Chondrocyte (in vitro differentiated cells): ENCODE results near the gene PARP4. TPM values are rescaled to one million over a fixed set of nuclear protein-coding genes. Genes with fewer than 3 reads are reported as not detected.
"Not testable (repeated sequence)": the region's sequence is repeated elsewhere in the genome, so short reads cannot be mapped to it uniquely, and the experiment has no call there.

Experiments used
- DNase-seq: peaks from one replicate; pipeline ENCODE4 v3.0.0; 2021; ENCODE audit warnings: mixed read lengths, low spot score
- H3K27ac Mint-ChIP-seq: one replicate; pipeline ENCODE4 v1.8.0; 2021; ENCODE audit warnings: mild to moderate bottlenecking, moderate library complexity, mixed read lengths; ENCODE audit not compliant: unreplicated experiment
- H3K27me3 Mint-ChIP-seq: 2 replicates; pipeline ENCODE4 v1.8.0; 2021; ENCODE audit warnings: low read depth, mixed read lengths
- H3K36me3 Mint-ChIP-seq: 2 replicates; pipeline ENCODE4 v1.8.0; 2021; ENCODE audit warnings: low read depth, mixed read lengths
- H3K4me1 Mint-ChIP-seq: 2 replicates; pipeline ENCODE4 v1.8.0; 2021; ENCODE audit warnings: low read depth, mild to moderate bottlenecking, mixed read lengths
- H3K4me3 Mint-ChIP-seq: one replicate; pipeline ENCODE4 v1.8.0; 2021; ENCODE audit warnings: mild to moderate bottlenecking, moderate library complexity, mixed read lengths; ENCODE audit not compliant: unreplicated experiment
- H3K9me3 Mint-ChIP-seq: 2 replicates; pipeline ENCODE4 v1.8.0; 2021; ENCODE audit warnings: low read depth, mixed read lengths
- CTCF ChIP-seq: fragments of 200-600 bp; sonication (generic); IDR thresholded peaks from 2 replicates; pipeline ENCODE4 v1.5.0; 2021; ENCODE audit warnings: antibody characterized with exemption, mild to moderate bottlenecking, moderate library complexity
- total RNA-seq: library from RNA; stranded (reverse); gene quantifications from 3 replicates; pipeline ENCODE4 v1.2.1, GENCODE V29; 2021

Gene PARP4
- total RNA-seq, 1 donor from 2014 or later: 35.8 TPM

GRCh38 chr13:24392972-24393371 lies 119.6 kb downstream of the PARP4 start:
- H3K9me3 Mint-ChIP-seq: peaks cover 13% of the 10 kb centered on the region
- no peaks in the 10 kb centered on the region for H3K36me3 Mint-ChIP-seq
- no peak for TF ChIP-seq CTCF
- no peak overlapping the region for H3K27ac Mint-ChIP-seq
- no peaks in the 10 kb centered on the region for H3K4me1 Mint-ChIP-seq
- H3K4me3 Mint-ChIP-seq: no peak overlapping the region
- no peak for DNase-seq
- H3K27me3 Mint-ChIP-seq: peaks cover 3% of the 10 kb centered on the region

- DNase-seq, H3K4me1 Mint-ChIP-seq, H3K36me3 Mint-ChIP-seq, H3K27me3 Mint-ChIP-seq, H3K9me3 Mint-ChIP-seq, H3K27ac Mint-ChIP-seq, H3K4me3 Mint-ChIP-seq: not testable (repeated sequence)
Observed at GRCh38 chr13:24391771-24392683, 120.6 kb downstream of the PARP4 start.

- DNase-seq, H3K9me3 Mint-ChIP-seq, H3K27me3 Mint-ChIP-seq, H3K4me3 Mint-ChIP-seq, H3K36me3 Mint-ChIP-seq, H3K4me1 Mint-ChIP-seq, H3K27ac Mint-ChIP-seq: not testable (repeated sequence)
Observed at GRCh38 chr13:24390795-24391194, 121.8 kb downstream of the PARP4 start.

GRCh38 chr13:24389506-24389905 lies 123.1 kb downstream of the PARP4 start:
- H3K27me3 Mint-ChIP-seq: peaks cover 6% of the 10 kb centered on the region
- H3K36me3 Mint-ChIP-seq: no peaks in the 10 kb centered on the region
- H3K27ac Mint-ChIP-seq: no peak overlapping the region
- no peak for TF ChIP-seq CTCF
- no peak for DNase-seq
- no peak overlapping the region for H3K4me3 Mint-ChIP-seq
- H3K9me3 Mint-ChIP-seq: no peaks in the 10 kb centered on the region
- no peaks in the 10 kb centered on the region for H3K4me1 Mint-ChIP-seq

- H3K4me3 Mint-ChIP-seq, H3K27ac Mint-ChIP-seq, DNase-seq, H3K27me3 Mint-ChIP-seq, H3K4me1 Mint-ChIP-seq, H3K9me3 Mint-ChIP-seq, H3K36me3 Mint-ChIP-seq: not testable (repeated sequence)
Observed at GRCh38 chr13:24388743-24389142, 123.8 kb downstream of the PARP4 start.

GRCh38 chr13:24386816-24387708 lies 125.5 kb downstream of the PARP4 start:
- no peaks in the 10 kb centered on the region for H3K9me3 Mint-ChIP-seq
- DNase-seq: no peak
- no peak overlapping the region for H3K4me3 Mint-ChIP-seq
- no peak for TF ChIP-seq CTCF
- no peaks in the 10 kb centered on the region for H3K4me1 Mint-ChIP-seq
- H3K27me3 Mint-ChIP-seq: peaks cover 6% of the 10 kb centered on the region
- H3K27ac Mint-ChIP-seq: no peak overlapping the region
- no peaks in the 10 kb centered on the region for H3K36me3 Mint-ChIP-seq
